ENCODE measurements around the gene AMOTL2.

AMOTL2 gene

GRCh38 chr3:134366221-134366927 lies 7.9 kb downstream of the AMOTL2 start:
- no peak for DNase-seq (ENCODE audit: low read depth)

- DNase-seq (ENCODE audit: low read depth): no peak
Measured at GRCh38 chr3:134365766-134366065, 8.5 kb downstream of the AMOTL2 start.

- no peak for DNase-seq (ENCODE audit: low read depth)
Measured at GRCh38 chr3:134364936-134365765, 9.1 kb downstream of the AMOTL2 start.

GRCh38 chr3:134364061-134364935 lies 9.9 kb downstream of the AMOTL2 start:
- DNase-seq (ENCODE audit: low read depth): peak; percentile 97

- DNase-seq (ENCODE audit: low read depth): peak; percentile 68
Measured at GRCh38 chr3:134363381-134363755, 10.9 kb downstream of the AMOTL2 start.

- no peak for DNase-seq (ENCODE audit: low read depth)
Measured at GRCh38 chr3:134362670-134363380, 11.4 kb downstream of the AMOTL2 start.

GRCh38 chr3:134362221-134362620 lies 12.0 kb downstream of the AMOTL2 start:
- no peak for DNase-seq (ENCODE audit: low read depth)

GRCh38 chr3:134361162-134361835 lies 12.9 kb downstream of the AMOTL2 start:
- no peak for DNase-seq (ENCODE audit: low read depth)

- no peak for DNase-seq (ENCODE audit: low read depth)
Measured at GRCh38 chr3:134360046-134360445, 14.2 kb downstream of the AMOTL2 start.

GRCh38 chr3:134359121-134360010 lies 14.9 kb downstream of the AMOTL2 start:
- DNase-seq (ENCODE audit: low read depth): no peak

- peak; percentile 98 for DNase-seq (ENCODE audit: low read depth)
Measured at GRCh38 chr3:134357914-134358811, 16.1 kb downstream of the AMOTL2 start.

- DNase-seq (ENCODE audit: low read depth): peak; percentile 70
Measured at GRCh38 chr3:134357261-134357913, 16.9 kb downstream of the AMOTL2 start.

GRCh38 chr3:134356411-134357040 lies 17.7 kb downstream of the AMOTL2 start:
- no peak for DNase-seq (ENCODE audit: low read depth)

- peak; percentile 44 for DNase-seq (ENCODE audit: low read depth)
Measured at GRCh38 chr3:134355416-134355815, 18.8 kb downstream of the AMOTL2 start.

GRCh38 chr3:134354612-134355251 lies 19.5 kb downstream of the AMOTL2 start:
- no peak for DNase-seq (ENCODE audit: low read depth)

- DNase-seq (ENCODE audit: low read depth): no peak
Measured at GRCh38 chr3:134353831-134354611, 20.2 kb downstream of the AMOTL2 start.

Data from amniotic epithelial cell (primary cell).